AG08396 (cell line): ENCODE measurements around the gene CCL17.
"Not testable (repeated sequence)": the region's sequence is repeated elsewhere in the genome, so short reads cannot be mapped to it uniquely, and the experiment has no call there.

Experiments used
- DNase-seq: peaks from one replicate; pipeline ENCODE4 v3.0.0; 2012; ENCODE audit warnings: low spot score, mixed read lengths

CCL17 gene

GRCh38 chr16:57432989-57433388, 28.4 kb downstream of the CCL17 start:
- no peak for DNase-seq

GRCh38 chr16:57434003-57434402, 29.4 kb downstream of the CCL17 start:
- no peak for DNase-seq

GRCh38 chr16:57435838-57436237, 31.3 kb downstream of the CCL17 start:
- DNase-seq: no peak

GRCh38 chr16:57439947-57440346, 35.4 kb downstream of the CCL17 start:
- not testable (repeated sequence) for DNase-seq

GRCh38 chr16:57440551-57440950, 36.0 kb downstream of the CCL17 start:
- DNase-seq: not testable (repeated sequence)

- no peak for DNase-seq
These were observed 40.1 kb downstream of the CCL17 start for GRCh38 chr16:57444711-57445110.

- DNase-seq: no peak
These were observed 40.9 kb downstream of the CCL17 start for GRCh38 chr16:57445510-57445909.

GRCh38 chr16:57446531-57447185, 42.1 kb downstream of the CCL17 start:
- peak; percentile 43 for DNase-seq

- peak; percentile 97 for DNase-seq
These were observed 42.8 kb downstream of the CCL17 start, which contains the start of the genes CIAPIN1 and COQ9 for GRCh38 chr16:57447186-57447962. Gene CIAPIN1, minus strand, starts transcription at chr16:57447385. Its CDS starts 6,457 bp downstream, at chr16:57440928. Gene COQ9, plus strand, starts transcription at chr16:57447479. Its CDS starts 27 bp downstream, at chr16:57447506.

GRCh38 chr16:57452021-57452420, 47.5 kb downstream of the CCL17 start:
- no peak for DNase-seq

- peak; percentile 93 for DNase-seq
These were observed 57.8 kb downstream of the CCL17 start, which contains the start of gene POLR2C for GRCh38 chr16:57462209-57462977. Gene POLR2C, plus strand, starts transcription at chr16:57462679. Its CDS starts 46 bp downstream, at chr16:57462725.

GRCh38 chr16:57462978-57463362, 58.4 kb downstream of the CCL17 start:
- peak; percentile 56 for DNase-seq

GRCh38 chr16:57464523-57464922, 60.0 kb downstream of the CCL17 start:
- DNase-seq: no peak
